ENCODE results near the gene AMMECR1L. TPM values are rescaled to one million over a fixed set of nuclear protein-coding genes. Genes with fewer than 3 reads are reported as not detected.
"Not testable (repeated sequence)": the region's sequence is repeated elsewhere in the genome, so short reads cannot be mapped to it uniquely, and the experiment has no call there.

AMMECR1L gene
- total and polyA plus RNA-seq, 7 donors, result 3.6 to 12.2 (median 8.1) TPM

GRCh38 chr2:127917916-127918315, 32.2 kb upstream of the AMMECR1L start:
- Histone ChIP-seq H3K36me3 (no peaks in the 10 kb centered on the region), H3K4me1 (no peaks in the 10 kb centered on the region), H3K27ac (no peak overlapping the region), H3K4me3 (no peak overlapping the region), H3K9me3 (no peaks in the 10 kb centered on the region), H3K27me3 (no peaks in the 10 kb centered on the region)
- TF ChIP-seq EP300 (IDR thresholded peaks at IDR 0.05) (no peak), POLR2AphosphoS5 (IDR thresholded peaks at IDR 0.05) (no peak), POLR2A (IDR thresholded peaks at IDR 0.05) (no peak)
- TF ChIP-seq, protein P1, sequence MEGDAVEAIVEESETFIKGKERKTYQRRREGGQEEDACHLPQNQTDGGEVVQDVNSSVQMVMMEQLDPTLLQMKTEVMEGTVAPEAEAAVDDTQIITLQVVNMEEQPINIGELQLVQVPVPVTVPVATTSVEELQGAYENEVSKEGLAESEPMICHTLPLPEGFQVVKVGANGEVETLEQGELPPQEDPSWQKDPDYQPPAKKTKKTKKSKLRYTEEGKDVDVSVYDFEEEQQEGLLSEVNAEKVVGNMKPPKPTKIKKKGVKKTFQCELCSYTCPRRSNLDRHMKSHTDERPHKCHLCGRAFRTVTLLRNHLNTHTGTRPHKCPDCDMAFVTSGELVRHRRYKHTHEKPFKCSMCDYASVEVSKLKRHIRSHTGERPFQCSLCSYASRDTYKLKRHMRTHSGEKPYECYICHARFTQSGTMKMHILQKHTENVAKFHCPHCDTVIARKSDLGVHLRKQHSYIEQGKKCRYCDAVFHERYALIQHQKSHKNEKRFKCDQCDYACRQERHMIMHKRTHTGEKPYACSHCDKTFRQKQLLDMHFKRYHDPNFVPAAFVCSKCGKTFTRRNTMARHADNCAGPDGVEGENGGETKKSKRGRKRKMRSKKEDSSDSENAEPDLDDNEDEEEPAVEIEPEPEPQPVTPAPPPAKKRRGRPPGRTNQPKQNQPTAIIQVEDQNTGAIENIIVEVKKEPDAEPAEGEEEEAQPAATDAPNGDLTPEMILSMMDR (IDR thresholded peaks at IDR 0.05), result no peak
- intact Hi-C loops (cut with DNase I), result no loop called here
- no peak for DNase-seq
- 95 to 97% methylated on average over 4 of the region's 4 CpGs for WGBS, 2 donors

DNA sequence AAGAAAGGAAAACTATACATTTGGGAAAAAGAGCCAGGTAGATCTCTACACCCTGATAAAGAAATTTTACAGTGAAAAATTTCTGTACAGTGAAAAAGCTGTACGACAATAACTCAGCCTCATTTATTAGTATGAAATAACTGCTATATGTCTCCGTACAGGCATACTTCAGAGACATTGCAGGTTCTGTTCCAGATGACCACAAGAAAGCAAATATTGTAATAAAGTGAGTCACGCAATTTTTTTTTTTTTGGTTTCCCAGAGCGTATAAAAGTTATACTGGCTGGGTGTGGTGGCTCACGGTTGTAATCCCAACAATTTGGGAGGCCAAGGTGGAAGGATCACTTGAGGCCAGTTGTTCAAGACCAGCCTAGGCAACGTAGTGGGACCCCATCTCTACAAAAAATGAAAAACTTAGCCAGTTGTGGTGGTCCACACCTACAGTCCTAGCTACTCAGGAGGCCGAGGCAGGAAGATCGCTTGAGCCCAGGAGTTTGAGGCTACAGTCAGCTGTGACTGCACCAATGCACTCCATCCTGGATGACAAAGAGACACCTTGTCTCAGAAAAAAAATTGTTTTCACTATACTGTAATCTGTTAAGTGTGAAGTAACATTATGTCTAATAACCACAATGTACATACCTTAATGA, 28.2 kb upstream of the AMMECR1L start:
- TF ChIP-seq, protein P1 (IDR thresholded peaks at IDR 0.05), result no peak
- no peak for TF ChIP-seq POLR2AphosphoS5 (IDR thresholded peaks at IDR 0.05)
- TF ChIP-seq POLR2A (IDR thresholded peaks at IDR 0.05), result no peak
- TF ChIP-seq EP300 (IDR thresholded peaks at IDR 0.05), result no peak
- 41 to 71% methylated on average over 8 of the region's 8 CpGs for WGBS, 2 donors
- intact Hi-C loops (cut with DNase I), result no loop called here

GRCh38 chr2:127911737-127912136, 26.0 kb upstream of the AMMECR1L start:
- Histone ChIP-seq H3K4me3 (no peak overlapping the region), H3K4me1 (no peaks in the 10 kb centered on the region), H3K27ac (no peak overlapping the region), H3K9me3 (no peaks in the 10 kb centered on the region), H3K27me3 (no peaks in the 10 kb centered on the region), H3K36me3 (no peaks in the 10 kb centered on the region)
- DNase-seq, result no peak
- no peak for TF ChIP-seq POLR2AphosphoS5 (IDR thresholded peaks at IDR 0.05)
- no peak for TF ChIP-seq POLR2A (IDR thresholded peaks at IDR 0.05)
- TF ChIP-seq, protein P1 (IDR thresholded peaks at IDR 0.05), result no peak
- no peak for TF ChIP-seq EP300 (IDR thresholded peaks at IDR 0.05)
- intact Hi-C loops (cut with DNase I), result no loop called here
- WGBS, 2 donors, result 52 to 57% methylated on average over 2 of the region's 2 CpGs

More for the DNA sequence above, 28.2 kb upstream of the AMMECR1L start:
- Histone ChIP-seq H3K9me3 (no peaks in the 10 kb centered on the region), H3K27ac (no peak overlapping the region), H3K4me3 (no peak overlapping the region), H3K27me3 (no peaks in the 10 kb centered on the region), H3K4me1 (no peaks in the 10 kb centered on the region), H3K36me3 (no peaks in the 10 kb centered on the region)
- DNase-seq, result no peak

DNA sequence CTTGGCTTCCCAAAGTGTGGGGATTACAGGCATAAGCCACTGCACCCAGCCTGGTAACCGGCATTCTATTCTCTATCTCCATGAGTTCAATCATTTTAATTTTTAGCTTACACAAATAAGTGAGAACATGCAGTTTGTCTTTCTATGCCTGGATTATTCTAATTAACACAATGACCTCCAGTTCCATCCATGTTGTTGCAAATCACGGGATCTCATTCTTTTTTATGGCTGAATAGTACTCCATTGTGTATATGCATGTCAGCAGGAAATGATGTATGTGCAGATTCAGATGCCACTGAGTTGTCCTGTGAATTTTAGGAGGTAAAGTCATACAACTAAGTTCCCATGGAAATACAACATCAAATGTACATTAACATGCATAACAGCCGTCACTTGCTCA, 24.7 kb upstream of the AMMECR1L start:
- TF ChIP-seq EP300 (IDR thresholded peaks at IDR 0.05), result no peak
- TF ChIP-seq, protein P1 (IDR thresholded peaks at IDR 0.05), result no peak
- no peak for TF ChIP-seq POLR2A (IDR thresholded peaks at IDR 0.05)
- TF ChIP-seq POLR2AphosphoS5 (IDR thresholded peaks at IDR 0.05), result no peak

GRCh38 chr2:127909019-127909418, 23.3 kb upstream of the AMMECR1L start:
- WGBS, 2 donors, result 76 to 79% methylated on average over 6 of the region's 6 CpGs
- intact Hi-C loops (cut with DNase I), result no loop called here
- H3K27me3 ChIP-seq, result no peaks in the 10 kb centered on the region
- no peaks in the 10 kb centered on the region for H3K36me3 ChIP-seq
- no peak overlapping the region for H3K27ac ChIP-seq
- DNase-seq, result no peak
- no peaks in the 10 kb centered on the region for H3K4me1 ChIP-seq
- no peak overlapping the region for H3K4me3 ChIP-seq
- no peaks in the 10 kb centered on the region for H3K9me3 ChIP-seq
- TF ChIP-seq POLR2AphosphoS5 (IDR thresholded peaks at IDR 0.05) (no peak), POLR2A (IDR thresholded peaks at IDR 0.05) (no peak), EP300 (IDR thresholded peaks at IDR 0.05) (no peak)
- TF ChIP-seq, protein P1 (IDR thresholded peaks at IDR 0.05), result no peak

More for the DNA sequence above, 24.7 kb upstream of the AMMECR1L start:
- no peak overlapping the region for H3K27ac ChIP-seq
- H3K9me3 ChIP-seq, result no peaks in the 10 kb centered on the region
- intact Hi-C loops (cut with DNase I), result no loop called here
- H3K4me1 ChIP-seq, result no peaks in the 10 kb centered on the region
- 95 to 96% methylated on average over 3 of the region's 3 CpGs for WGBS, 2 donors
- no peaks in the 10 kb centered on the region for H3K27me3 ChIP-seq
- DNase-seq, result no peak
- H3K4me3 ChIP-seq, result no peak overlapping the region
- H3K36me3 ChIP-seq, result no peaks in the 10 kb centered on the region

- H3K27me3 ChIP-seq; H3K4me1 ChIP-seq; H3K36me3 ChIP-seq; intact Hi-C loops (cut with DNase I); H3K9me3 ChIP-seq; H3K27ac ChIP-seq; DNase-seq; H3K4me3 ChIP-seq: not testable (repeated sequence)
- WGBS, 2 donors, result 87 to 93% methylated on average over 12 of the region's 12 CpGs
Measured at GRCh38 chr2:127907733-127908400, 22.1 kb upstream of the AMMECR1L start.
